GM19043 (cell line): ENCODE data around the gene TSHZ2.

Experiments
- ATAC-seq: cut with Tn5 transposase; IDR thresholded peaks from one replicate; pipeline ENCODE4 v1.9.1; 2021; ENCODE audit warnings: low read depth; ENCODE audit not compliant: unreplicated experiment

Gene TSHZ2

DNA sequence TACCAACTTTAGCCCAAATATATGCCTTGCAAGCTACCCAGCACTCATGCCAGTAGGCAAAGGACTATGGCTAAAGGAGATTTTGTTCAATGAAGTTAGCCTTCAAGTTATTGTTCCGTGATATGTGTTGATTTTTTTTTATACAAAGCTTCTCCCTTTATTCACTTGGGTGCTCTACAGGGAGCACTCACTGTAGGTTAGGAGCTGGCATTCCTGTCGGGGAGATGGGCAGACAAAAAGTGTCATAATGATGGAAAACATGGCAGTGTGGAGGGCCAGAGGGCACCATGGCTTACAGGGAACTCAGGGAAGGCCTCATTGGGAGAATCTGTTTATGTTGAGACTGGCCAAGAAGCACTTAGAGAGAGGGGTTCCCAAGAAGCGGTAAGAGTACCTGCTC, 292.4 kb downstream of the TSHZ2 start:
- ATAC-seq: no peak

GRCh38 chr20:53265304-53265875, 293.2 kb downstream of the TSHZ2 start:
- no peak for ATAC-seq

DNA sequence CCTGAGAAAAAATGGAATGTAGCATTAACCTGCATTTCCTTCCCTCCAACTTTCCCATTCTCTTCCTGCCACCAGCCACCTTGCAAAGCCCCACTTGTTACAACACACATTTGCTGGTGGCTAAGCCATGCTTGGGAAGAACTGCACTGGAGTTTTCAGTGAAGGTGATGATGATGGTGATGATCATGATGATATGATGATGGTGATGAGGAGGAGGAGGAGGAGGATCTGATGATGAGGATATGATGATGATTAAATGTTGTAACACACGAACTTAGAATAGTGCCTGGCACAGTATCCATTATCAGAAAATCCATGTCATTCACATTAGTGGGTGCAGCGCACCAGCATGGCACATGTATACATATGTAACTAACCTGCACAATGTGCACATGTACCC, 297.2 kb downstream of the TSHZ2 start:
- no peak for ATAC-seq

GRCh38 chr20:53270792-53271375, 298.7 kb downstream of the TSHZ2 start:
- no peak for ATAC-seq

DNA sequence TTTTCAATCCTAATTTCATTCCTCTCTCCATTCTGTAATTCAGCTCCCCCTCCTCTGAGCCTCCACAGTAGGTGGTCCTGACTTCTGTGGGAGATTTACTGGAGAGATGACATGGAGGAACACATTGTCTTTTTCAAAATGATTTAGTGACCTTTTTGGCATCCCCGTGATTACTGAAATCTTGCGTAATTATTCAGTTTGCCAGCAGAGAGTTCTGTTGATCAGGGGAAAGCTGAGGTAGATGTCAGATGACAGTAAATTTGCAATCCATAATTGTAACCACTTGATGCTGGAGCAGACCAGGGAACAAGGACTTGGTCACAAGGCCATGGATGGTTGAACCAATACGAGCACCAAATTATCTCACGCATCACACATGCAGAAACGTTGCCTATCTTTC, 302.2 kb downstream of the TSHZ2 start:
- no peak for ATAC-seq

GRCh38 chr20:53274807-53275206, 302.6 kb downstream of the TSHZ2 start:
- ATAC-seq: no peak

DNA sequence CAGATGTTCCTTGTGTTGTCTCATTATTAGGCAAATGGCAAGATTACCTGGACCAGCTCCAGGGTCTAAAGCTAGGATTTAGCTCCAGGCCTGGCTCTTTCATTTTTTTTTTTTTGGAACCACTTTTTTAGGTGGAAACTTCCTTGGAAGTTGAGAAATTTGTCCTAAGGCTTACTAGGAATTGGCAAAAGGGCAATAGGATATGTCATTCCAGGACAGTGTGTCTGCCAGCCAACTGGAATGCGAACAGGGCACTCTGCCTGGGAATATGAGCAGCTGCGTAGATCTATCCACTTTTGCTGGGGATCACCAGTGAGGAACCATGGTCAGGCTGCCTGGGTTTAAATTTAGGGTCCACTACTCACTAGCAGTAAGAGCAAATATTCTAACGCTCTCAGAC, 304.0 kb downstream of the TSHZ2 start:
- no peak for ATAC-seq

DNA sequence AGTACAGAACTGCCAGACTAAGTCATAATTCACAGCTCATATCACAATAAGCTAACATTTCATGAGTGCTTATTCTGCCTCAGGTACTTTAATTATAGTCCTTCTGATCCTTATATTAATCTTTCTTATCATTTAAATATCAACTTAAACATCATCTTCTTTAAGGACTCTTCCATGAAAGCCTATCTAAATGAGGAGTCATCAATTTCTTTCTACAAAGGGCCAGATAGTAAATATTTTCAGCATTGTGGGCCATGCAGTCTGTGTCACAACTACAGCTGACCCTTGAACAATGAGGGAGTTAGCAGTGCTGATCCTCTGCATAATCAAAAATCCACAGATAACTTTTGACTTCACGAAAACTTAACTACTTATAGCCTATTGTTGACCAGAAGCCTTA, 306.4 kb downstream of the TSHZ2 start:
- no peak for ATAC-seq

DNA sequence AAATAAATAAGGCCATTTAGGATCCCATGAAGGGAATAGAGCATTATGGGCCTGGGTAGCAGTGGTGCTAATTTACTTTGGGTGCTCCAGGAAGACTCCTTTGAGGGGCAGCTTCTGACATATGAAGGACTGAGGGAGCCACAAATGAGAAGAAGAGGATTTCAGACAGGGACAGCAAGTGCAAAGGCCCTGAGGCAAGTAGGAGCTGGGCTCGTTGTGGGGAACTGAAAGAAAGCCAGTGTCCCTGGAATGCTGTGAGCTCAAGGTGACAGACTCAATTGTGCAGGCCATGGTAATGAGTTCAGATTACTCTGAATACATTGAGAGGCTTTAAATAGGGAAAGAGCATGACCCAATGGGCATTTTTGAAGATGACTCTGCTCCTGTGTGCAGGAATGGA, 307.6 kb downstream of the TSHZ2 start:
- no peak for ATAC-seq

- no peak for ATAC-seq
Observed at GRCh38 chr20:53281557-53282117, 309.5 kb downstream of the TSHZ2 start.

DNA sequence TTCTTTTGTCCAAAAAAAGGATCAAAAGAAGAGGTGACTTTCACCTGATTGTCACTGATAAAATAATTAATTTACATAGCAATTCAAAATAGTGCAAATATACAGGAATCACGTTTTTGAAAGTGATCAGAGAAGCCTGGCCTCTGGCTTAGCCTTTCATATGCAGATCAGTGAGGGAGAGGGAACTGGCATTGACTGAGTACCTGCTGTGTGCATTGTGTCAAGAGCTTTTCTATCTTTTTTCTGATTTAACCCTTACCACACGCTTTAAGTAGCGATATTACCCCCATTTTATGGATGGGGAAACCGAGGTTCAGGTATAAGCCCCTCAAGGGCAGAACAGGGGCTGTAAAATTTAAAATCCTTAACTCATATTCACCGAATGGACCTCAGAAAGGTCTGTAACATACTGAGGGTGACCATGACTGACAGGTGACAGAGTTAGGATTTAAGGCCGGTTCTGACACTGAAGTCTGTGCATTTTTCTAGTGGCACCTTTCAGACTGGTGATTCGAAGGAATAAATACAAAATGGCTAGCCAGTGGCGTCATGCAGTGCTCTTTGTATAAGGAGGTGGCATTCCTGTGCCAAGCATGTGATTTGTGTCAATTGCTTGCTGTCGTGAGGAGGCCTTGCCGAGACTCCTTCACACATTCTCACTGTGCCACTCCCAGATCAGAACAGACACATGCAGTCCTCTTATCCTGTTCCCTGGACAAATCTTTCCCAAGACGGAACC, 310.2 kb downstream of the TSHZ2 start:
- no peak for ATAC-seq

GRCh38 chr20:53283011-53283410, 310.9 kb downstream of the TSHZ2 start:
- ATAC-seq: no peak

- no peak for ATAC-seq
Observed at GRCh38 chr20:53283597-53283996, 311.4 kb downstream of the TSHZ2 start.

DNA sequence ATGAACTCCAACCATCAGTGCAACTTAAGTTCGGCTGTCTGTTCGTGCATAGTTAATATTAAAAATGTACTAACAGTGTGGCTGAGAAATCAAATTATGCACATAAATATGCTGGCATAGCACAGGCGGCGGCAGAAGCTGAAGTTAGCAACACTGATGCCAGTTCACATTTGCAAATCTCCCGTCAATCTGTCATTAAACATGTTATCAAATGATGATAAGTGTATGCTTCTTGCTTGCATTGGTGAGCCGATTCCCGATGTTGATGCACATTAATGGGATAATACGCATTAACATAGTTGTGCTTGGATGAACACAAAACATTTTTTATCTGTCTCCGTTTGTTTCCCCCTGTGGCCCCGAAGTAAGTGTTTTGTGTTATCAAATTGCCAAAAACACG, 312.1 kb downstream of the TSHZ2 start:
- ATAC-seq: no peak

GRCh38 chr20:53284696-53285095, 312.5 kb downstream of the TSHZ2 start:
- no peak for ATAC-seq

DNA sequence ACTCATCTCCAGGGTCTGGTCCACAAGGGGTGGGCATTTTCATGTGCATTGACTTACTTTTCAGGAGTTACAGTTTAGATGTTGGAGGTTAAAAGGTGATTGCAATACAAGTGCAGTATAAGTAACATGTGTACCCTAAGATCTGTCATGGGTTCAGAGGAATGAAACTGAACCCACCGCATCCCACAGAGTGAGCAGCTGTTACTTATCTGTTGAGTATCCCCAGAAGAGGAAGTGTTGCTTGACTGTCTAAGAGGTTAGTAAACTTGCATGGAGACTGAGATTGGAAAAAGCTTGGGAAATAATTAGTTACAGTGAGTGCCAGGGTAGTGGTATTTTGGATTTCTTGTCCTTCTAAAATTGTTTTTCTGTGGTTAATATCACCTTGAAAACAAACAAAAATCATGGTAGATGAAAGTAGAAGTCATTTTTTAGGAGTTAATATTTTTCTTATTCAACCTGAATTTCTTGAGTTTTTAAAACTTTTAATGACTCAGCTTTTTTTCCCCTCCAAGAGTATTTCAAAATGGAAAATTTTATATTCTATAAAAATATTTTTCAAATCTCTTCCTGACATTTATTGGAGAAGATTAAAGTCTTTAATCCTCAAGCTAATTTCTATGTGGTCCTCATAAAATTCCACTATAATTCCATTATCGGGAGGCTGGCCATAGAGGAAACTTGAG, 315.3 kb downstream of the TSHZ2 start:
- no peak for ATAC-seq

- no peak for ATAC-seq
Observed at GRCh38 chr20:53291548-53291947, 319.4 kb downstream of the TSHZ2 start.

GRCh38 chr20:53292347-53292746, 320.2 kb downstream of the TSHZ2 start:
- ATAC-seq: no peak

GRCh38 chr20:53294804-53295203, 322.6 kb downstream of the TSHZ2 start:
- ATAC-seq: no peak

DNA sequence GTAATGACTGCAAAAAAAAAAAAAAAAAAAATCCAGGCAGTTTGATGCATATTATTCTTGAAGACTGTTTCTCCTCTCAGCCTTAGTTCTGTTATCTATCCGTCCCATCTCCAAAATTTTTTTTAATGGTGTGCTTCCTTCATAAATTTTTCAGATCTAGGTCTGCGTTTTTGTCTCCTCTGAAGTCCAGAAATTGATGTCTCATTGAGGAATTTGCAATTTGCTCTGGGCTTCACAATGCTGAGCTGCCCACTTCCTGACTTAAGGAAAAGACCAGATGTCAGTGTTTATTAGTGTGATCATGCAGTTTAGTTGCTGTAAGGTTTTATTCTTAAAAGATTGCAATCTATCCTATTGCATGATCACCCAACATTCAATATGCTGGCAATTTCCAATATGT, 323.9 kb downstream of the TSHZ2 start:
- ATAC-seq: no peak

- no peak for ATAC-seq
Observed at GRCh38 chr20:53296451-53297153, 324.4 kb downstream of the TSHZ2 start.
